HepG2 (cell line): Measurements from ENCODE around the gene EPB42. TPM values are rescaled to one million over a fixed set of nuclear protein-coding genes. Genes with fewer than 3 reads are reported as not detected.
A peak's percentile ranks its signal among the peaks of the same experiment; 100 is the strongest.

Experiments
- ATAC-seq: fragments of 200-7000 bp; cut with Tn5 transposase; 3 replicates; pipeline ENCODE4 v1.9.1; 2020; ENCODE audit warnings: mild to moderate bottlenecking, moderate library complexity
- BruUV-seq: library from RNA; stranded (reverse); fragments of 400-500 nt; replicated peaks from 2 replicates; lab custom pipeline; 2021; lab: Mats Ljungman, UMichigan
- CTCF ChIA-PET: fragments of 300-600 bp; formaldehyde crosslinking; extraction: SDS; loops from one replicate; lab custom pipeline; 2021; ENCODE audit warnings: low total read pairs, inconsistent platforms, low intra/inter-chr PET ratio; lab: Yijun Ruan, JAX
- POLR2A ChIA-PET: fragments of 350-600 bp; sonication (Branson Sonifier 250); formaldehyde crosslinking; loops from one replicate; lab custom pipeline; 2020; ENCODE audit warnings: antibody characterized with exemption, inconsistent platforms; lab: Yijun Ruan, JAX
- DNase-seq: peaks from one replicate; pipeline ENCODE4 v3.0.0-alpha.2; 2015; ENCODE audit warnings: low spot score
- FAIRE-seq: peaks from 3 replicates; lab custom pipeline; 2011; peaks lifted over from hg19 to GRCh38; lab: Jason Lieb, UNC
- H2AFZ ChIP-seq: one replicate; pipeline ENCODE4 v1.6.1; 2011; ENCODE audit warnings: low read length, inconsistent platforms
- H3K27ac ChIP-seq: fragments of 300-600 bp; 3 replicates; pipeline ENCODE4 v1.8.0; 2011; ENCODE audit warnings: mixed run types, mild to moderate bottlenecking, mixed read lengths, low read length, inconsistent platforms; ENCODE audit not compliant: insufficient read depth; ENCODE audit errors: extremely low read length
- H3K27me3 ChIP-seq, 2 experiments: fragments of 200-600 bp in 1 of 2; 2 replicates in 1 of 2; 3 replicates in 1 of 2; pipeline versions ENCODE4 v1.6.0 to v1.8.0; 2011; ENCODE audit warnings: low read length in 2 of 2, mild to moderate bottlenecking in 2 of 2, moderate library complexity in 2 of 2, inconsistent platforms in 1 of 2; ENCODE audit not compliant: insufficient read depth in 2 of 2, control insufficient read depth in 1 of 2
- H3K36me3 ChIP-seq, 2 experiments: fragments of 200-600 bp in 1 of 2; replicated peaks in 1 of 2; 2 replicates in 1 of 2; 3 replicates in 1 of 2; pipeline versions ENCODE4 v1.5.1 to v1.8.0; 2011; ENCODE audit warnings: low read length in 2 of 2, inconsistent platforms in 1 of 2; ENCODE audit not compliant: insufficient read depth in 2 of 2, control insufficient read depth in 1 of 2
- H3K4me1 ChIP-seq: 2 replicates; pipeline ENCODE4 v1.5.1; 2012; ENCODE audit warnings: low read length, inconsistent platforms; ENCODE audit not compliant: insufficient read depth
- H3K4me2 ChIP-seq: 2 replicates; pipeline ENCODE4 v1.6.0; 2011; ENCODE audit warnings: low read depth, low read length, inconsistent platforms
- H3K4me3 ChIP-seq, 3 experiments: fragments of 200-600 bp in 1 of 3; sonication (generic), shearing (Covaris generic) in 1 of 3; replicated peaks in 1 of 3; 2 replicates each; pipeline ENCODE4 v1.5.1; 2011 to 2016; ENCODE audit warnings: low read length in 3 of 3, inconsistent platforms in 2 of 3, low read depth in 2 of 3, mild to moderate bottlenecking in 2 of 3, control low read depth in 1 of 3, mixed read lengths in 1 of 3; ENCODE audit not compliant: insufficient read depth in 1 of 3
- H3K79me2 ChIP-seq: one replicate; pipeline ENCODE4 v1.6.1; 2011; ENCODE audit warnings: low read length, inconsistent platforms; ENCODE audit not compliant: insufficient read depth
- H3K9ac ChIP-seq: 2 replicates; pipeline ENCODE4 v1.6.0; 2011; ENCODE audit warnings: mild to moderate bottlenecking, low read depth, low read length, inconsistent platforms; ENCODE audit not compliant: insufficient read depth
- H3K9me3 ChIP-seq: 2 replicates; pipeline ENCODE4 v1.5.1; 2012; ENCODE audit warnings: mild to moderate bottlenecking, low read length
- H4K20me1 ChIP-seq: 2 replicates; pipeline ENCODE4 v1.6.0; 2011; ENCODE audit warnings: inconsistent platforms, mild to moderate bottlenecking, low read length, moderate library complexity; ENCODE audit not compliant: insufficient read depth
- KAT8 ChIP-seq: IDR thresholded peaks from 2 replicates; pipeline ENCODE4 v1.6.1; 2016; ENCODE audit warnings: missing genetic modification reagents, missing compliant biosample characterization
- LRRFIP1 ChIP-seq: sonication (generic); formaldehyde crosslinking; conservative IDR thresholded peaks from 2 replicates; pipeline ENCODE4 v1.4.0; 2020; ENCODE audit warnings: missing genetic modification reagents
- ZNF282 ChIP-seq: fragments of 450-650 bp; IDR thresholded peaks from 2 replicates; pipeline ENCODE4 v1.6.1; 2018; ENCODE audit not compliant: partially characterized antibody
- ZNF572 ChIP-seq: sonication (generic); formaldehyde crosslinking; IDR thresholded peaks from 2 replicates; pipeline ENCODE4 v1.5.1; 2020; ENCODE audit warnings: mild to moderate bottlenecking, missing genetic modification reagents
- WGBS: methylation state at CpG from one replicate; pipeline ENCODE4 v1.1.6; 2017; ENCODE audit warnings: low lambda C conversion rate; 5-methylcytosine and 5-hydroxymethylcytosine counted together
- in situ Hi-C: cut with HindIII; loops from 2 replicates; pipeline ENCODE4 v1.10.0; 2017; ENCODE audit warnings: low pct_unique_long_range_greater_than_20kb; ENCODE audit not compliant: extremely low pct_ligation_motif_present
- intact Hi-C: fragments of 100-400 bp; cut with micrococcal nuclease; formaldehyde crosslinking; loops from one replicate; pipeline ENCODE4 v1.10.0; 2022; ENCODE audit not compliant: unreplicated experiment
- polyA plus RNA-seq, 8 experiments: library from polyadenylated mRNA; depleted of rRNA in 3 of 8; stranded (reverse) in 7 of 8; unstranded in 1 of 8; fragments of >200 nt; fragmentation: Illumina TruSeq in 4 of 8; extraction: Trizol in 4 of 8; gene quantifications; 2 replicates each; pipeline versions ENCODE4 v1.2.1 to v1.2.3, GENCODE V29; 2011 to 2016; ENCODE audit warnings: low read depth in 4 of 8, missing spikeins in 1 of 8, mixed read lengths in 1 of 8; ENCODE audit not compliant: insufficient read depth in 1 of 8
- total RNA-seq, 5 experiments: library from RNA; depleted of rRNA; stranded (reverse); fragments of >200 nt; fragmentation: Illumina TruSeq; extraction: Trizol; gene quantifications; 2 replicates each; pipeline ENCODE4 v1.2.3, GENCODE V29; 2016; ENCODE audit warnings: low read depth in 1 of 5
- TF ChIP-seq, protein P1 (sequence below): sonication (generic); formaldehyde crosslinking; IDR thresholded peaks from 2 replicates; pipeline ENCODE4 v1.4.0; 2020; ENCODE audit warnings: missing genetic modification reagents, low read depth, mild to moderate bottlenecking, borderline replicate concordance
- TF ChIP-seq, protein P2 (sequence below): sonication (generic); formaldehyde crosslinking; IDR thresholded peaks from 2 replicates; pipeline ENCODE4 v1.9.0; 2022; ENCODE audit warnings: missing genetic modification reagents, mild to moderate bottlenecking, borderline replicate concordance

Gene EPB42
- total and polyA plus RNA-seq, 2 of the 13 experiments (the other 11 are each of a cell fraction or from before 2014, with no cell fraction given), result not detected

- TF ChIP-seq, protein P1, sequence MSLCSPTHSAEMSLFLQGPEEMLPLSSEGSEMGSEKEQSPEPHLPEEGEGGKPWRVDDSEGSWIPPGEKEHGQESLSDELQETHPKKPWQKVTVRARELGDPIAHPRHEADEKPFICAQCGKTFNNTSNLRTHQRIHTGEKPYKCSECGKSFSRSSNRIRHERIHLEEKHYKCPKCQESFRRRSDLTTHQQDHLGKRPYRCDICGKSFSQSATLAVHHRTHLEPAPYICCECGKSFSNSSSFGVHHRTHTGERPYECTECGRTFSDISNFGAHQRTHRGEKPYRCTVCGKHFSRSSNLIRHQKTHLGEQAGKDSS (CRISPR knock-in tag), result 0 out of 2 replicates have a peak, but pooled peaks have one; percentile 47
- TF ChIP-seq ZNF572 (no peak), KAT8 (CRISPR knock-in tag) (0 out of 2 replicates have a peak, but pooled peaks have one; percentile 14), LRRFIP1 (no peak)
Observed at GRCh38 chr15:43204016-43204901, 16.6 kb downstream of the EPB42 start (continued).

DNA sequence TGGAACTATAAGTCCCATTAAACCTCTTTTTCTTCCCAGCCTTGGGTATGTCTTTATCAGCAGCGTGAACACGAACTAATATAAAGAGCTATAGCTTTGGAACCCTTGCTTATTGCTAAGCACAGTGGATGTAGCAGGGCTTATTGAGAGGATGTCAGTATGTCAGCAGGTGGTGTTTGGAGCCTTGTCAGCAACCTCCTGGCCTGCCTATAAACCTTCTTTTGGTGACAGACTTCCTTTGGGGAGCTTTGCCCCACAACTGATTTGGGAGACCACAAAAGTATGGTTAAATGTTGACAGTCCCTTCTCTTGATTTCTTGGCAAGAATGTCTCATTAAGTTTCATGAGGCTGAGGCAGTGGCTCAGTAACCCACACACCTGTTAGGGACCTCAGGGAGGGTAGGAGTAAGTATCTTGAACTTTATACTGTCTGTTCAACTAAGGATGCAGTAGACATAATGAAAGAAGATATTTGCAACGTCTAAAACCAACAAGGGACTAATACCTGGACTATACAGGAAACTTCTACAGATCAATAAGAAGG is 20.8 kb downstream of the EPB42 start:
- H3K36me3 ChIP-seq, result no peaks in the 10 kb centered on the region
- no peaks in the 10 kb centered on the region for H3K79me2 ChIP-seq
- no peaks in the 10 kb centered on the region for H4K20me1 ChIP-seq
- in situ Hi-C loops, result loop anchor here (25.0 kb wide), 1 partner anchor 488 kb away; no protein-coding TSS in a partner anchor
- no peak overlapping the region for H3K4me3 ChIP-seq
- BruUV-seq, result no TSS peak
- CTCF ChIA-PET, result no interaction called here
- H3K4me2 ChIP-seq, result no peak overlapping the region
- POLR2A ChIA-PET, result no interaction called here
- H3K27me3 ChIP-seq, result peaks cover 0 to 12% of the 10 kb centered on the region in 2 experiments; a peak in 1 of 5 replicates
- intact Hi-C loops, result loop anchor here (5.0 kb wide), 1 partner anchor 498 kb away; no protein-coding TSS in a partner anchor
- peaks cover 6% of the 10 kb centered on the region for H3K4me1 ChIP-seq
- no peaks in the 10 kb centered on the region for H3K9me3 ChIP-seq
- no peak overlapping the region for H2AFZ ChIP-seq
- no peak overlapping the region for H3K27ac ChIP-seq
- 40% methylated on average over 3 of the region's 3 CpGs for WGBS
- ATAC-seq (no peak), DNase-seq (no peak), FAIRE-seq (no peak)
- H3K9ac ChIP-seq, result no peak overlapping the region
- no peak for TF ChIP-seq ZNF282
- TF ChIP-seq, protein P2, sequence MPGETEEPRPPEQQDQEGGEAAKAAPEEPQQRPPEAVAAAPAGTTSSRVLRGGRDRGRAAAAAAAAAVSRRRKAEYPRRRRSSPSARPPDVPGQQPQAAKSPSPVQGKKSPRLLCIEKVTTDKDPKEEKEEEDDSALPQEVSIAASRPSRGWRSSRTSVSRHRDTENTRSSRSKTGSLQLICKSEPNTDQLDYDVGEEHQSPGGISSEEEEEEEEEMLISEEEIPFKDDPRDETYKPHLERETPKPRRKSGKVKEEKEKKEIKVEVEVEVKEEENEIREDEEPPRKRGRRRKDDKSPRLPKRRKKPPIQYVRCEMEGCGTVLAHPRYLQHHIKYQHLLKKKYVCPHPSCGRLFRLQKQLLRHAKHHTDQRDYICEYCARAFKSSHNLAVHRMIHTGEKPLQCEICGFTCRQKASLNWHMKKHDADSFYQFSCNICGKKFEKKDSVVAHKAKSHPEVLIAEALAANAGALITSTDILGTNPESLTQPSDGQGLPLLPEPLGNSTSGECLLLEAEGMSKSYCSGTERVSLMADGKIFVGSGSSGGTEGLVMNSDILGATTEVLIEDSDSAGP (CRISPR knock-in tag), result no peak
